Mucosa of descending colon (tissue), 3 donors: ENCODE results near the gene CCDC13. TPM values are rescaled to one million over a fixed set of nuclear protein-coding genes. Genes with fewer than 3 reads are reported as not detected.

Experiments used
- ATAC-seq: fragments of 200-7000 bp; cut with Tn5 transposase; one replicate; pipeline ENCODE4 v1.9.1; 2020; ENCODE audit warnings: mild to moderate bottlenecking, moderate library complexity
- DNase-seq, 3 donors: peaks; one replicate each; pipeline ENCODE4 v3.0.0-alpha.2; 2020
- H3K36me3 ChIP-seq: fragments of 200-600 bp; one replicate; pipeline ENCODE4 v1.8.0; 2021; ENCODE audit warnings: low read depth, mild to moderate bottlenecking
- H3K4me1 ChIP-seq: fragments of 200-600 bp; one replicate; pipeline ENCODE4 v1.8.0; 2021; ENCODE audit warnings: low read depth, mild to moderate bottlenecking
- H3K4me3 ChIP-seq: fragments of 200-600 bp; one replicate; pipeline ENCODE4 v1.8.0; 2021; ENCODE audit warnings: mild to moderate bottlenecking
- H3K9me3 ChIP-seq: fragments of 200-600 bp; one replicate; pipeline ENCODE4 v1.8.0; 2021; ENCODE audit warnings: mild to moderate bottlenecking
- CTCF ChIP-seq: fragments of 200-600 bp; IDR thresholded peaks from one replicate; pipeline ENCODE4 v1.8.0; 2022; ENCODE audit warnings: antibody characterized with exemption, mild to moderate bottlenecking
- intact Hi-C, 2 donors: fragments of 100-400 bp; cut with DNase I in 1 of 2; cut with micrococcal nuclease in 1 of 2; formaldehyde crosslinking; loops; one replicate each; pipeline versions ENCODE4 v1.11.0 to v1.11.1; 2022; cut with DNase I, micrococcal nuclease
- total RNA-seq, 3 donors: library from RNA; stranded (reverse); fragmentation: NEBNext Ultra II Directional in 2 of 3; extraction: Animal tissue kit (Norgen Biotek cat#: 25700) in 2 of 3; gene quantifications; one replicate each; pipeline versions ENCODE4 v1.2.1 to v1.2.4, GENCODE V29; 2021 to 2023
- donor health status: DM: no; HTN: no; CAD: no; lungs with moderate emphysema.
- donor health status: DM: no; HTN: no; CAD: no.
- donor health status: DM: no; HTN: yes; CAD: no.

CCDC13 gene
- total RNA-seq, 3 donors from 2014 or later = 2.2 to 3.3 (median 3.0) TPM

- ATAC-seq (peak; percentile 58), DNase-seq (no peak)
- Histone ChIP-seq H3K36me3 (no peaks in the 10 kb centered on the region), H3K9me3 (no peaks in the 10 kb centered on the region), H3K4me3 (no peak overlapping the region), H3K4me1 (peaks cover 9% of the 10 kb centered on the region)
- intact Hi-C loops = loop anchor here (5.0 to 10.0 kb wide), 2 partner anchors 54 to 57 kb away; no protein-coding TSS in a partner anchor
- TF ChIP-seq CTCF = no peak
These were observed 7.3 kb upstream of the CCDC13 start for GRCh38 chr3:42780398-42780797.

DNA sequence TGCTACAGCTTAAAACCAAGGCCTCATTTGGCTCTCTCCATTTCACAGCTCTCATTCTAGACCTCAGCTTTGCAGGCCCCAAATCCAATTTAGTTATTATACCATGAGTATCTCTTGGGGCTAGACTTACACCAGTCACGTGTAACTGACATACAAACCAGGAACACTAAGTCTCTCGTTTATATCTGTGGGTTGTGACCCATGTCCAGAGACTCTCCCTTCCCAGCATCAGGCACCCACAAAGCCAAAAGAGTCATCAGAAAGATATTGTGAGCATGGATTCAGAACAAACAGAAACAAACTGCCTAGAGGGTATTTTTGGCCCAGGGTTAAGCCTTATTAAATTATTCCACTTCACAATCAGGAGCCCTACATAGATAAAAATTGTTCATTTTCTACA lies 5.6 kb upstream of the CCDC13 start:
- ATAC-seq = peak; percentile 10
- Histone ChIP-seq H3K4me1 (peaks cover 9% of the 10 kb centered on the region), H3K4me3 (no peak overlapping the region), H3K9me3 (no peaks in the 10 kb centered on the region), H3K36me3 (no peaks in the 10 kb centered on the region)
- TF ChIP-seq CTCF = no peak
- no peak for DNase-seq
- intact Hi-C loops = no loop called here

- Histone ChIP-seq H3K36me3 (no peaks in the 10 kb centered on the region), H3K9me3 (no peaks in the 10 kb centered on the region), H3K4me3 (no peak overlapping the region), H3K4me1 (peaks cover 9% of the 10 kb centered on the region)
- TF ChIP-seq CTCF = no peak
- ATAC-seq = no peak
- no peak for DNase-seq
- intact Hi-C loops = no loop called here
These were observed 327 bp upstream of the CCDC13 start for GRCh38 chr3:42773409-42773751.

GRCh38 chr3:42771271-42771670 lies 1.8 kb downstream of the CCDC13 start:
- no peak for ATAC-seq

GRCh38 chr3:42769477-42770131 lies 3.4 kb downstream of the CCDC13 start:
- no peak overlapping the region for H3K4me3 ChIP-seq
- intact Hi-C loops = no loop called here
- TF ChIP-seq CTCF = no peak
- DNase-seq = no peak
- peaks cover 9% of the 10 kb centered on the region for H3K4me1 ChIP-seq
- no peaks in the 10 kb centered on the region for H3K36me3 ChIP-seq
- no peak for ATAC-seq
- no peaks in the 10 kb centered on the region for H3K9me3 ChIP-seq

More at GRCh38 chr3:42771271-42771670, 1.8 kb downstream of the CCDC13 start:
- TF ChIP-seq CTCF = no peak
- DNase-seq = no peak
- intact Hi-C loops = no loop called here
- no peaks in the 10 kb centered on the region for H3K36me3 ChIP-seq
- no peak overlapping the region for H3K4me3 ChIP-seq
- H3K4me1 ChIP-seq = peaks cover 9% of the 10 kb centered on the region
- no peaks in the 10 kb centered on the region for H3K9me3 ChIP-seq
